Measurements from ENCODE around the gene RNLS.

GRCh38 chr10:88253128-88253527, 330.0 kb downstream of the RNLS start:
- TF ChIP-seq CTCF (conservative IDR thresholded peaks at IDR 0.05 in 1 of 2, IDR thresholded peaks at IDR 0.05 in 1 of 2; ENCODE audit: extremely low read depth in 1 of 2, insufficient read depth in 1 of 2, low read depth in 1 of 2, low read length in 2 of 2) (no peak), EZH2 (IDR thresholded peaks at IDR 0.05; ENCODE audit: borderline replicate concordance, low read length) (no peak)

All from mammary epithelial cell (primary cell).